KG1 (cell line): ENCODE measurements around the gene SYNGAP1.

Experiments used
- DNase-seq: peaks from one replicate; lab custom pipeline; 2025; lab: John Stamatoyannopoulos, UW

The SYNGAP1 gene

DNA sequence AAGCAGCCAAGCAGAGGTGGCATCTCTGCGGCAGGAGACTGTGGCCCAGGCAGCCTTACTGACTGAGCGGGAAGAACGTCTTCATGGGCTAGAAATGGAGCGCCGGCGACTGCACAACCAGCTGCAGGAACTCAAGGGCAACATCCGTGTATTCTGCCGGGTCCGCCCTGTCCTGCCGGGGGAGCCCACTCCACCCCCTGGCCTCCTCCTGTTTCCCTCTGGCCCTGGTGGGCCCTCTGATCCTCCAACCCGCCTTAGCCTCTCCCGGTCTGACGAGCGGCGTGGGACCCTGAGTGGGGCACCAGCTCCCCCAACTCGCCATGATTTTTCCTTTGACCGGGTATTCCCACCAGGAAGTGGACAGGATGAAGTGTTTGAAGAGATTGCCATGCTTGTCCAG, 15.0 kb upstream of the SYNGAP1 start:
- DNase-seq: no peak

DNA sequence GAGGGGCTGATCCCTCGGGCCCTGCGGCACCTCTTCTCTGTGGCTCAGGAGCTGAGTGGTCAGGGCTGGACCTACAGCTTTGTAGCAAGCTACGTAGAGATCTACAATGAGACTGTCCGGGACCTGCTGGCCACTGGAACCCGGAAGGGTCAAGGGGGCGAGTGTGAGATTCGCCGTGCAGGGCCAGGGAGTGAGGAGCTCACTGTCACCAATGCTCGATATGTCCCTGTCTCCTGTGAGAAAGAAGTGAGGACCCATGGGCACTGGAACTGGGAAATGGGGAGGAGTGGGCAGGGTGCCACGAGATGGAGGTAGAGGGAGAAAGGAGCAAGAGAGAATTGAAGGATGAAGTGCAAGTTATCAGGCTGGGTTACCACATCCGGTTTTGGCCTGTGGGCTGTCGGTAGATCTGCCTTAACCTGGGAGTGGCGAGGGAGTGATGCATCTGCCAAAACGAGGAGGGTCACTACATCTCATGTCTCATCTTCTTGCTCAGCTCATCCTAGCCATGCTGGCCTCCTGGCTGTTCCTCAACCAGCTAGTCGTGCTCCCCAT, 14.4 kb upstream of the SYNGAP1 start:
- no peak for DNase-seq

GRCh38 chr6:33406126-33406525, 13.7 kb upstream of the SYNGAP1 start:
- no peak for DNase-seq

GRCh38 chr6:33407132-33407718, 12.6 kb upstream of the SYNGAP1 start:
- no peak for DNase-seq

GRCh38 chr6:33410050-33410710, 9.7 kb upstream of the SYNGAP1 start:
- peak; percentile 91 for DNase-seq

GRCh38 chr6:33410711-33411631, 8.9 kb upstream of the SYNGAP1 start, which contains the start of gene PHF1:
Gene PHF1, plus strand, starts transcription at chr6:33411014. Its CDS starts 1,250 bp downstream, at chr6:33412264.
- no peak for DNase-seq

- no peak for DNase-seq
Measured at GRCh38 chr6:33411632-33412005, 8.2 kb upstream of the SYNGAP1 start.

- no peak for DNase-seq
Measured at GRCh38 chr6:33412140-33413009, 7.5 kb upstream of the SYNGAP1 start.

DNA sequence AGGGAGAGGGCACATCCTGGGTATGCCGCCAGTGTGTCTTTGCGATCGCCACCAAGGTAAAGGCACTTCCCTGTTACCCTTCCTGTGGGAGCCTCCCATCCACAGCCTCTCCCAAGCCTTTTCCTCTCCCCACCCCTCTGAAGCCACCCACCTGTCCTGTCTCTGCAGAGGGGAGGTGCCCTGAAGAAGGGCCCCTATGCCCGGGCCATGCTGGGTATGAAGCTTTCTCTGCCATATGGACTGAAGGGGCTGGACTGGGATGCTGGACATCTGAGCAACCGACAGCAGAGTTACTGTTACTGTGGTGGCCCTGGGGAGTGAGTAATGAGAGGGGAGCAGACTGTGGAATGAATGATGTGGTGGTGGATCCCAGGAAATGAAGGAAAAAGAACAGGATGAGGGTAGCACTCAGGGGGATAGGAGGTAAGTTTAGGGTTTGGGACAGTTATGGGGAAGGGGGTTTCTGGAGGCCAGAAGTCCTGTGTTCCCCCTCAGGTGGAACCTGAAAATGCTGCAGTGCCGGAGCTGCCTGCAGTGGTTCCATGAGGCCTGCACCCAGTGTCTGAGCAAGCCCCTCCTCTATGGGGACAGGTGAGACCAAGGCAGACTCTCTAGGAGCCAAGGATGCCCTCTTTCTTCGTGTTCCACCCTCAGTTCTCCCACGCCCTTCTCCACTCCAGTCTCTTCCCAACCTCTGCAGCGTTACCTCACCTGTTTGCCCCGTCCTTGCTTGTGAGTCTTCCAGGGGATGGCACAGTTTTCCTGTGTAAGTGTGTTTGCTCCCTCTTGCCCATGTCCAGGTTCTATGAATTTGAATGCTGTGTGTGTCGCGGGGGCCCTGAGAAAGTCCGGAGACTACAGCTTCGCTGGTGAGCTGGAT, 6.4 kb upstream of the SYNGAP1 start:
- no peak for DNase-seq

GRCh38 chr6:33414592-33415271, 5.1 kb upstream of the SYNGAP1 start:
- DNase-seq: no peak

- DNase-seq: no peak
Measured at GRCh38 chr6:33415831-33416230, 4.0 kb upstream of the SYNGAP1 start.

DNA sequence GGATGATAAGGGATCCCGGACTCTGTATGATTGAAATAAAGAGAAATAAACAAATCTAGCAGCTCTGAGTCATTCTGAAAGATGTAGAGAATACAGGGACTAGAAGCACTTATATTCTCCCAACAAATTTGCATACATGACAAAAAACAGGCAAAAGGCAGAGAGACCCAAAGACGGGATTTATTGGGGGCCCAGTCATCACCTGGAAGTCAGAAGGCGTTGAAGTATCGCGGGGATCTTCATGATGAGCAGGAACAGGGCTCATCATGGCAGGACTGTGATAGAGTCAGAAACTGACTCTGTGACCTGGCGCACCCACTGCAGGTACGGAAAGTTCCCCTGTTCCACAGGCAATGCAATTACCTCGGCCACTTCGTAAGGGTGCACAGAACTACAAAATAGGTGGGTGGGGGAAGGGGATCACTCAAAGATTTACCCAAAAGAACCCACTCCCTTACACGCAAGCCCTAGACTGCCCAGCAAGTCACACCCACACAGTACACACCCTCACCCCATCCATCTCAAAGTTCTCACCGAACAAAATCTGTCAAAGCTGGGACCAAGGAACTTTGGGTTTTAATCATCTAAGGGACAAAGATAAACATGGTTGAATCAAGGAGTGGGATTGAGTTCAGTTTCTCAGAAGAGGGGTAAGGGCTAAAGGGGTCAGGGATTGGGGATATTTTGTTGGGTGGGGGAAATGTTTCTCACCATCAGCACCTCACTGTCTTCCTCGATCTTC, 3.3 kb upstream of the SYNGAP1 start:
- no peak for DNase-seq

DNA sequence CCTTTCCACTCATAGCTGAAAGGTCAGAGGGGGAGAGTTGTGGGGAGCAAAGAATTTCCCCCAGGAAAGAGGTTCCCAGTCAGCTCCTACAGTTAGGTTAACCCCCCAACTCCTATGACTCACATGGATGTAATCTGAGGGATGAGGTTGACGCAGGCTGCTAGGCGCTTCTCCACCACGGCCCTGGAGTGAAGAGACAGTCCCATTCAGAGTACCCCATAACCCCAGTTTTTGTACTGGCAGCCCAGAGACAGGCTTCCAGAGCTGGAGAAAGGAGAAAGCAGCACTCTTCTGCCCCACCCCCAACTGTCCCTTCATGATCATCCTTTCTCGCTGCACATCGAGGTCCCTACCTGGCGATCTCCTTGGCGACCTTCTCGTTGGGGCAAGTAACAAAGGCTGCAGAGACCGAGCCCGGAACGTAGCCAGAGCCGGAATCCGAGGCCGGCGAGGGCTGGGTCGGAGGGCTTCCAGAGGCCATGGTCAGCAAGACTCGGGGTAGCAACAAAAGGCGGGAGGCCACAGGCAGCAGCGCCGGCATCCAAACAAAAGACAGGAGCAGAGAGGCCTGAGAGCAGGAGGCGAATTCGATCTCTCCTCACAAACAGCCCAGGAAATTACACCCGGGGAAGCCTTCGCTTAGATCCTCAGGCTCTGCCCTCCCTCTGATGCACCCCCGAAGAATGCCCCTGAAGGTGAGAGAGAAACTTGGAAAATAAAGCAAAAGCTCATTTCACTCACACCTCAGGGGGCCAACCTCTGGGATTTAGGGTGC, 2.5 kb upstream of the SYNGAP1 start:
- no peak for DNase-seq

- DNase-seq: peak; percentile 98
Measured at GRCh38 chr6:33417903-33418689, 1.8 kb upstream of the SYNGAP1 start, which contains the start of gene CUTA. Gene CUTA, minus strand, starts transcription at chr6:33418107. Its CDS starts 107 bp downstream, at chr6:33418000.

GRCh38 chr6:33418690-33419291, 1.1 kb upstream of the SYNGAP1 start:
- no peak for DNase-seq

GRCh38 chr6:33420491-33421343, 852 bp downstream of the SYNGAP1 start:
- no peak for DNase-seq
